ENCODE results near the gene NOX3.

The NOX3 gene

GRCh38 chr6:155404937-155405336 is 50.7 kb downstream of the NOX3 start:
- TF ChIP-seq ZNF8 (CRISPR knock-in tag; IDR thresholded peaks at IDR 0.05) (no peak), BACH2 (CRISPR knock-in tag; IDR thresholded peaks at IDR 0.05; ENCODE audit: borderline replicate concordance) (no peak), CSDC2 (CRISPR knock-in tag; IDR thresholded peaks at IDR 0.05) (no peak), OSR1 (CRISPR knock-in tag; IDR thresholded peaks at IDR 0.05) (no peak), PPARA (CRISPR knock-in tag; IDR thresholded peaks at IDR 0.05; ENCODE audit: borderline replicate concordance) (no peak), TOX (CRISPR knock-in tag; IDR thresholded peaks at IDR 0.05; ENCODE audit: borderline replicate concordance) (no peak), ZC3H10 (CRISPR knock-in tag; IDR thresholded peaks at IDR 0.05) (no peak)
- ATAC-seq, result no peak

DNA sequence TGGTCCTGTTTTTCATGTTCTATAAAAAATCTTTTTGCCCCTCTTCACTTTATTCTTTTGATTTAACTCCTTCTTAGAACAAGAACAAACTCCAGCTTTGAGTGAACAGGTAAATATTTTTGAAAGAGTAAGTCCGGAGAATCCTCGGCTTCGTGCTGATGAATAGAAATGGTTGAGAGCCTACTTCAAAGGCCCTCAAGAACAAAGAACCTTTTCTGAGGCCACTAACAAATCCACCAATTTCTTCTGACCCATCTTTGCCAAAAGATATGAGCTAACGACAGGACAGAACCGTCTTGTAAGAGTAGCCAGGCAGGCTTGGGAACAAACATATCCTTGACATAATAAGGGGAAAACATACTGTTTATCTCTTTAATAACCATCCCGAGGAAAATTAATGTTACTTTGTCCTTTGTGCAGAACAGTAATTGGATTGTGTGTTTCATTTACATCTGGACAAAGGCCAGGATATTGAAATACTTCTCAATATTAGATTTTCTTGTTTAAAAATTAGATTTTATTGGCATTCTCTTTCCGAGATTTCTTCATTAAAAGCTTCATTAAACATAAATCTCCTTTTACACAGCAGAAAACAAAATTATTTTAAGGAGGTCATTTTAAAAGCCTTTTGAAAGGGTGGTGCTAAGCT is 52.9 kb downstream of the NOX3 start:
- TF ChIP-seq, protein P1, sequence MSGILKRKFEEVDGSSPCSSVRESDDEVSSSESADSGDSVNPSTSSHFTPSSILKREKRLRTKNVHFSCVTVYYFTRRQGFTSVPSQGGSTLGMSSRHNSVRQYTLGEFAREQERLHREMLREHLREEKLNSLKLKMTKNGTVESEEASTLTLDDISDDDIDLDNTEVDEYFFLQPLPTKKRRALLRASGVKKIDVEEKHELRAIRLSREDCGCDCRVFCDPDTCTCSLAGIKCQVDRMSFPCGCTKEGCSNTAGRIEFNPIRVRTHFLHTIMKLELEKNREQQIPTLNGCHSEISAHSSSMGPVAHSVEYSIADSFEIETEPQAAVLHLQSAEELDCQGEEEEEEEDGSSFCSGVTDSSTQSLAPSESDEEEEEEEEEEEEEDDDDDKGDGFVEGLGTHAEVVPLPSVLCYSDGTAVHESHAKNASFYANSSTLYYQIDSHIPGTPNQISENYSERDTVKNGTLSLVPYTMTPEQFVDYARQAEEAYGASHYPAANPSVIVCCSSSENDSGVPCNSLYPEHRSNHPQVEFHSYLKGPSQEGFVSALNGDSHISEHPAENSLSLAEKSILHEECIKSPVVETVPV (CRISPR knock-in tag; IDR thresholded peaks at IDR 0.05), result peak; percentile 83
- TF ChIP-seq CSDC2 (CRISPR knock-in tag; IDR thresholded peaks at IDR 0.05), result no peak
- no peak for TF ChIP-seq PPARA (CRISPR knock-in tag; IDR thresholded peaks at IDR 0.05; ENCODE audit: borderline replicate concordance)
- TF ChIP-seq TOX (CRISPR knock-in tag; IDR thresholded peaks at IDR 0.05; ENCODE audit: borderline replicate concordance), result no peak
- TF ChIP-seq OSR1 (CRISPR knock-in tag; IDR thresholded peaks at IDR 0.05), result no peak
- no peak for TF ChIP-seq ZNF565 (CRISPR knock-in tag; conservative IDR thresholded peaks at IDR 0.05; ENCODE audit: low read depth)
- no peak for TF ChIP-seq BACH2 (CRISPR knock-in tag; IDR thresholded peaks at IDR 0.05; ENCODE audit: borderline replicate concordance)
- TF ChIP-seq ZFP3 (CRISPR knock-in tag; IDR thresholded peaks at IDR 0.05), result no peak
- TF ChIP-seq GLIS3 (CRISPR knock-in tag; IDR thresholded peaks at IDR 0.05), result peak; percentile 74; the same call in 1 of the 2 replicates
- TF ChIP-seq, protein P2, sequence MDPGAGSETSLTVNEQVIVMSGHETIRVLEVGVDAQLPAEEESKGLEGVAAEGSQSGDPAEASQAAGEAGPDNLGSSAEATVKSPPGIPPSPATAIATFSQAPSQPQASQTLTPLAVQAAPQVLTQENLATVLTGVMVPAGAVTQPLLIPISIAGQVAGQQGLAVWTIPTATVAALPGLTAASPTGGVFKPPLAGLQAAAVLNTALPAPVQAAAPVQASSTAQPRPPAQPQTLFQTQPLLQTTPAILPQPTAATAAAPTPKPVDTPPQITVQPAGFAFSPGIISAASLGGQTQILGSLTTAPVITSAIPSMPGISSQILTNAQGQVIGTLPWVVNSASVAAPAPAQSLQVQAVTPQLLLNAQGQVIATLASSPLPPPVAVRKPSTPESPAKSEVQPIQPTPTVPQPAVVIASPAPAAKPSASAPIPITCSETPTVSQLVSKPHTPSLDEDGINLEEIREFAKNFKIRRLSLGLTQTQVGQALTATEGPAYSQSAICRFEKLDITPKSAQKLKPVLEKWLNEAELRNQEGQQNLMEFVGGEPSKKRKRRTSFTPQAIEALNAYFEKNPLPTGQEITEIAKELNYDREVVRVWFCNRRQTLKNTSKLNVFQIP (CRISPR knock-in tag; IDR thresholded peaks at IDR 0.05; ENCODE audit: borderline replicate concordance, low read depth), result peak; percentile 60; the same call in 1 of the 2 replicates
- TF ChIP-seq RARB (CRISPR knock-in tag; IDR thresholded peaks at IDR 0.05), result no peak
- TF ChIP-seq, protein P3, sequence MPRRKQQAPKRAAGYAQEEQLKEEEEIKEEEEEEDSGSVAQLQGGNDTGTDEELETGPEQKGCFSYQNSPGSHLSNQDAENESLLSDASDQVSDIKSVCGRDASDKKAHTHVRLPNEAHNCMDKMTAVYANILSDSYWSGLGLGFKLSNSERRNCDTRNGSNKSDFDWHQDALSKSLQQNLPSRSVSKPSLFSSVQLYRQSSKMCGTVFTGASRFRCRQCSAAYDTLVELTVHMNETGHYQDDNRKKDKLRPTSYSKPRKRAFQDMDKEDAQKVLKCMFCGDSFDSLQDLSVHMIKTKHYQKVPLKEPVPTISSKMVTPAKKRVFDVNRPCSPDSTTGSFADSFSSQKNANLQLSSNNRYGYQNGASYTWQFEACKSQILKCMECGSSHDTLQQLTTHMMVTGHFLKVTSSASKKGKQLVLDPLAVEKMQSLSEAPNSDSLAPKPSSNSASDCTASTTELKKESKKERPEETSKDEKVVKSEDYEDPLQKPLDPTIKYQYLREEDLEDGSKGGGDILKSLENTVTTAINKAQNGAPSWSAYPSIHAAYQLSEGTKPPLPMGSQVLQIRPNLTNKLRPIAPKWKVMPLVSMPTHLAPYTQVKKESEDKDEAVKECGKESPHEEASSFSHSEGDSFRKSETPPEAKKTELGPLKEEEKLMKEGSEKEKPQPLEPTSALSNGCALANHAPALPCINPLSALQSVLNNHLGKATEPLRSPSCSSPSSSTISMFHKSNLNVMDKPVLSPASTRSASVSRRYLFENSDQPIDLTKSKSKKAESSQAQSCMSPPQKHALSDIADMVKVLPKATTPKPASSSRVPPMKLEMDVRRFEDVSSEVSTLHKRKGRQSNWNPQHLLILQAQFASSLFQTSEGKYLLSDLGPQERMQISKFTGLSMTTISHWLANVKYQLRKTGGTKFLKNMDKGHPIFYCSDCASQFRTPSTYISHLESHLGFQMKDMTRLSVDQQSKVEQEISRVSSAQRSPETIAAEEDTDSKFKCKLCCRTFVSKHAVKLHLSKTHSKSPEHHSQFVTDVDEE (CRISPR knock-in tag; IDR thresholded peaks at IDR 0.05), result peak; percentile 89
- TF ChIP-seq ARNTL (CRISPR knock-in tag; IDR thresholded peaks at IDR 0.05; ENCODE audit: borderline replicate concordance, low read depth), result no peak
- peak; percentile 96 for TF ChIP-seq ISL1 (CRISPR knock-in tag; IDR thresholded peaks at IDR 0.05)
- no peak for TF ChIP-seq ZC3H10 (CRISPR knock-in tag; IDR thresholded peaks at IDR 0.05)
- TF ChIP-seq SNAI2 (CRISPR knock-in tag; IDR thresholded peaks at IDR 0.05), result no peak
- peak; percentile 91 for TF ChIP-seq TCF4 (CRISPR knock-in tag; IDR thresholded peaks at IDR 0.05; ENCODE audit: borderline replicate concordance)
- TF ChIP-seq, protein P4, sequence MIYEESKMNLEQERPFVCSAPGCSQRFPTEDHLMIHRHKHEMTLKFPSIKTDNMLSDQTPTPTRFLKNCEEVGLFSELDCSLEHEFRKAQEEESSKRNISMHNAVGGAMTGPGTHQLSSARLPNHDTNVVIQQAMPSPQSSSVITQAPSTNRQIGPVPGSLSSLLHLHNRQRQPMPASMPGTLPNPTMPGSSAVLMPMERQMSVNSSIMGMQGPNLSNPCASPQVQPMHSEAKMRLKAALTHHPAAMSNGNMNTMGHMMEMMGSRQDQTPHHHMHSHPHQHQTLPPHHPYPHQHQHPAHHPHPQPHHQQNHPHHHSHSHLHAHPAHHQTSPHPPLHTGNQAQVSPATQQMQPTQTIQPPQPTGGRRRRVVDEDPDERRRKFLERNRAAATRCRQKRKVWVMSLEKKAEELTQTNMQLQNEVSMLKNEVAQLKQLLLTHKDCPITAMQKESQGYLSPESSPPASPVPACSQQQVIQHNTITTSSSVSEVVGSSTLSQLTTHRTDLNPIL (CRISPR knock-in tag; IDR thresholded peaks at IDR 0.05; ENCODE audit: low read depth), result no peak
- no peak; the same call in 1 of the 2 replicates for TF ChIP-seq ESRRG (CRISPR knock-in tag; IDR thresholded peaks at IDR 0.05)
- TF ChIP-seq ZFP30 (CRISPR knock-in tag; IDR thresholded peaks at IDR 0.05), result no peak
- no peak for TF ChIP-seq ZNF70 (CRISPR knock-in tag; IDR thresholded peaks at IDR 0.05)
- TF ChIP-seq PATZ1 (CRISPR knock-in tag; IDR thresholded peaks at IDR 0.05; ENCODE audit: borderline replicate concordance), result no peak
- peak; percentile 30; the same call in 1 of the 2 replicates for TF ChIP-seq ZNF8 (CRISPR knock-in tag; IDR thresholded peaks at IDR 0.05)
- ATAC-seq, result no peak

Data from SK-N-SH treated with all-trans-retinoic acid at 6 μM for 48 hours (cell line).